GM18502 (cell line): ENCODE measurements around the gene RCAN2.
"Not testable (repeated sequence)": the region's sequence is repeated elsewhere in the genome, so short reads cannot be mapped to it uniquely, and the experiment has no call there.

Source experiments
- ATAC-seq: cut with Tn5 transposase; IDR thresholded peaks from one replicate; pipeline ENCODE4 v1.9.1; 2021; ENCODE audit warnings: mild to moderate bottlenecking; ENCODE audit not compliant: unreplicated experiment, poor library complexity

RCAN2 gene

GRCh38 chr6:46352541-46353268 is 138.5 kb downstream of the RCAN2 start:
- ATAC-seq = no peak

- ATAC-seq = no peak
Observed at GRCh38 chr6:46350714-46351113, 140.5 kb downstream of the RCAN2 start.

- ATAC-seq = no peak
Observed at GRCh38 chr6:46347669-46348068, 143.6 kb downstream of the RCAN2 start.

- no peak for ATAC-seq
Observed at GRCh38 chr6:46340246-46340645, 151.0 kb downstream of the RCAN2 start.

GRCh38 chr6:46338131-46338530 is 153.1 kb downstream of the RCAN2 start:
- ATAC-seq = peak; percentile 89

GRCh38 chr6:46334442-46334841 is 156.8 kb downstream of the RCAN2 start:
- ATAC-seq = no peak

- no peak for ATAC-seq
Observed at GRCh38 chr6:46333481-46333880, 157.8 kb downstream of the RCAN2 start.

- ATAC-seq = not testable (repeated sequence)
Observed at GRCh38 chr6:46332448-46332847, 158.8 kb downstream of the RCAN2 start.

- ATAC-seq = no peak
Observed at GRCh38 chr6:46331461-46331860, 159.8 kb downstream of the RCAN2 start.

GRCh38 chr6:46329568-46329967 is 161.7 kb downstream of the RCAN2 start:
- ATAC-seq = no peak

GRCh38 chr6:46327779-46328178 is 163.5 kb downstream of the RCAN2 start:
- ATAC-seq = no peak

- no peak for ATAC-seq
Observed at GRCh38 chr6:46325561-46326530, 165.4 kb downstream of the RCAN2 start.

- no peak for ATAC-seq
Observed at GRCh38 chr6:46324706-46325105, 166.5 kb downstream of the RCAN2 start.

GRCh38 chr6:46323966-46324622 is 167.2 kb downstream of the RCAN2 start:
- no peak for ATAC-seq

GRCh38 chr6:46323312-46323965 is 167.8 kb downstream of the RCAN2 start:
- no peak for ATAC-seq

- ATAC-seq = no peak
Observed at GRCh38 chr6:46320505-46320904, 170.7 kb downstream of the RCAN2 start.

GRCh38 chr6:46315589-46315988 is 175.7 kb downstream of the RCAN2 start:
- no peak for ATAC-seq

GRCh38 chr6:46312654-46313053 is 178.6 kb downstream of the RCAN2 start:
- no peak for ATAC-seq

GRCh38 chr6:46310196-46310595 is 181.1 kb downstream of the RCAN2 start:
- no peak for ATAC-seq

- ATAC-seq = no peak
Observed at GRCh38 chr6:46306431-46306830, 184.8 kb downstream of the RCAN2 start.
